22Rv1 (cell line): Measurements from ENCODE around the gene KCNH6.

ENCODE experiments used
- CTCF ChIP-seq: fragments of 450-650 bp; IDR thresholded peaks from 2 replicates; pipeline ENCODE4 v1.5.1; 2017; ENCODE audit warnings: mild to moderate bottlenecking
- ZFX ChIP-seq: fragments of 450-650 bp; IDR thresholded peaks from 2 replicates; pipeline ENCODE4 v1.6.1; 2017; ENCODE audit warnings: antibody characterized with exemption, borderline replicate concordance

- no peak for TF ChIP-seq CTCF
- no peak for TF ChIP-seq ZFX
These were observed 23.3 kb downstream of the KCNH6 start for GRCh38 chr17:63546308-63547082.
